SU-DHL-6 (cell line): Measurements from ENCODE around the gene LUC7L2.
A peak's percentile ranks its signal among the peaks of the same experiment; 100 is the strongest.

ENCODE experiments used
- H2AFZ ChIP-seq: fragments of 200-600 bp; sonication (generic); 2 replicates; pipeline ENCODE4 v1.6.1; 2014; ENCODE audit warnings: low read depth, mild to moderate bottlenecking, moderate library complexity, mixed read lengths, antibody characterized with exemption, low read length; ENCODE audit not compliant: severe bottlenecking
- H3F3A ChIP-seq: fragments of 200-600 bp; shearing (Covaris generic); 2 replicates; pipeline ENCODE4 v1.6.0; 2016; ENCODE audit warnings: antibody characterized with exemption, mild to moderate bottlenecking; ENCODE audit not compliant: insufficient read depth
- H3K27ac ChIP-seq: fragments of 200-600 bp; sonication (generic); 2 replicates; pipeline ENCODE4 v1.5.1; 2016; ENCODE audit warnings: low read depth, mild to moderate bottlenecking, low read length, moderate library complexity, mixed read lengths
- H3K27me3 ChIP-seq: fragments of 200-600 bp; sonication (generic), shearing (Covaris generic); 2 replicates; pipeline ENCODE4 v1.6.0; 2014; ENCODE audit warnings: mild to moderate bottlenecking, low read length
- H3K36me3 ChIP-seq: fragments of 200-600 bp; sonication (generic); 2 replicates; pipeline ENCODE4 v1.6.1; 2014; ENCODE audit warnings: mild to moderate bottlenecking, low read length, mixed read lengths
- H3K4me2 ChIP-seq: fragments of 300-600, 200-600 bp; shearing (Covaris generic), sonication (generic); 2 replicates; pipeline ENCODE4 v1.6.0; 2014; ENCODE audit warnings: low read length, low read depth, mild to moderate bottlenecking; ENCODE audit not compliant: poor library complexity, severe bottlenecking
- H3K4me3 ChIP-seq: fragments of 200-600 bp; sonication (generic); 2 replicates; pipeline ENCODE4 v1.5.1; 2014; ENCODE audit warnings: antibody characterized with exemption, low read length, mild to moderate bottlenecking, mixed read lengths; ENCODE audit not compliant: insufficient read depth, poor library complexity, severe bottlenecking
- H3K79me2 ChIP-seq: fragments of 200-600 bp; sonication (generic); 2 replicates; pipeline ENCODE4 v1.6.1; 2014; ENCODE audit warnings: mild to moderate bottlenecking, low read length, moderate library complexity; ENCODE audit not compliant: insufficient read depth
- H3K9ac ChIP-seq: fragments of 200-600 bp; sonication (generic); 2 replicates; pipeline ENCODE4 v1.7.0; 2014; ENCODE audit warnings: mild to moderate bottlenecking, low read length
- H3K9me2 ChIP-seq: fragments of 200-600 bp; sonication (generic); replicated peaks from 2 replicates; pipeline ENCODE4 v1.6.1; 2014; ENCODE audit warnings: low read length; ENCODE audit not compliant: insufficient read depth
- H3K9me3 ChIP-seq: fragments of 200-600 bp; sonication (generic); 2 replicates; pipeline ENCODE4 v1.6.1; 2014; ENCODE audit warnings: low read length, mixed read lengths; ENCODE audit not compliant: insufficient read depth
- H4K20me1 ChIP-seq: fragments of 200-600 bp; sonication (generic); 2 replicates; pipeline ENCODE4 v1.6.1; 2014; ENCODE audit warnings: low read depth, mild to moderate bottlenecking, antibody characterized with exemption, low read length, moderate library complexity, mixed read lengths
- EZH2phosphoT487 ChIP-seq: fragments of 200-600 bp; sonication (generic), shearing (Covaris generic); conservative IDR thresholded peaks from 2 replicates; pipeline ENCODE4 v1.6.1; 2018; ENCODE audit warnings: mild to moderate bottlenecking, antibody characterized with exemption, low read length, moderate library complexity, mixed read lengths
- TF ChIP-seq, protein P1 (sequence below): fragments of 200-600 bp; sonication (generic); IDR thresholded peaks from one replicate; pipeline ENCODE4 v1.5.1; 2017; ENCODE audit warnings: antibody characterized with exemption, mild to moderate bottlenecking, low read length, moderate library complexity; ENCODE audit not compliant: insufficient read depth, poor library complexity, severe bottlenecking

The LUC7L2 gene

DNA sequence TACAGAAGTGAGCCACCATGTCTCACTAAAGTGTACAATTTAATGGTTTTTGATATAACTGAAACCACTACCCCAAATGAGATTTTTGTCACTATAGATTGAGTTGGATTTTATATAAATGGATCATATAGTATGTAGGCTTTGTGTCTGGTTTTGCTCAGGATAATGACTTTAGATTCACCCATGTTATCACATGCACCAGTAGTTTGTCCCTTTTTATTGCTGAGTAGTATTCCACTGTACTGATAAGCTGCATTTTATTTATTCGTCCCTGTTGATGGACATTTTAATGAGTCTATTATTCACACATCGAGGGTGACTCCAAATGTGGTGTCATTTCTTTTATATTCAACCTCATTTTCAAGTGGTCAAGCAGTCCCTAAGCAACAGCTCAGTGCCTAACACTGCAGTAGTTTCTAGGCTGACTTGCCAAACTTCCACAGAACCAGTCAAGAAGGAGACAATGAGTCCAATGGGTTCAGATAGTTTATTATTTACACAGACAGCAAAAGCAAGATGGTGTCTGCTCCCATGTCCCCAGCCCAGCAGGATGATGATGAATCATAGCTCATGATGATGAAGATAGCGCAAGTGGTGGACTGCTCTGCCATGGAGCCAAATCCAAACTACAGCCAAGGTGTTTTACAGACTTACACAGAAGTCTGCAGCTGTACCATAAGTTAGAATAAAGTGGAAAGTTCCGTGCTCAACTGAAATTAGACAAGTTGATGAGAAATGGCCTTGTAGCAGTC, 25.1 kb upstream of the LUC7L2 start:
- no peak overlapping the region for H3K4me2 ChIP-seq
- no peaks in the 10 kb centered on the region for H4K20me1 ChIP-seq
- TF ChIP-seq, protein P1, sequence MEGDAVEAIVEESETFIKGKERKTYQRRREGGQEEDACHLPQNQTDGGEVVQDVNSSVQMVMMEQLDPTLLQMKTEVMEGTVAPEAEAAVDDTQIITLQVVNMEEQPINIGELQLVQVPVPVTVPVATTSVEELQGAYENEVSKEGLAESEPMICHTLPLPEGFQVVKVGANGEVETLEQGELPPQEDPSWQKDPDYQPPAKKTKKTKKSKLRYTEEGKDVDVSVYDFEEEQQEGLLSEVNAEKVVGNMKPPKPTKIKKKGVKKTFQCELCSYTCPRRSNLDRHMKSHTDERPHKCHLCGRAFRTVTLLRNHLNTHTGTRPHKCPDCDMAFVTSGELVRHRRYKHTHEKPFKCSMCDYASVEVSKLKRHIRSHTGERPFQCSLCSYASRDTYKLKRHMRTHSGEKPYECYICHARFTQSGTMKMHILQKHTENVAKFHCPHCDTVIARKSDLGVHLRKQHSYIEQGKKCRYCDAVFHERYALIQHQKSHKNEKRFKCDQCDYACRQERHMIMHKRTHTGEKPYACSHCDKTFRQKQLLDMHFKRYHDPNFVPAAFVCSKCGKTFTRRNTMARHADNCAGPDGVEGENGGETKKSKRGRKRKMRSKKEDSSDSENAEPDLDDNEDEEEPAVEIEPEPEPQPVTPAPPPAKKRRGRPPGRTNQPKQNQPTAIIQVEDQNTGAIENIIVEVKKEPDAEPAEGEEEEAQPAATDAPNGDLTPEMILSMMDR = no peak
- no peak for TF ChIP-seq EZH2phosphoT487
- no peaks in the 10 kb centered on the region for H3K79me2 ChIP-seq
- no peak overlapping the region for H3K9ac ChIP-seq
- H2AFZ ChIP-seq = no peak overlapping the region
- no peak overlapping the region for H3K27ac ChIP-seq
- no peaks in the 10 kb centered on the region for H3K27me3 ChIP-seq
- H3F3A ChIP-seq = peaks cover 13% of the 10 kb centered on the region
- no peaks in the 10 kb centered on the region for H3K9me2 ChIP-seq
- H3K4me3 ChIP-seq = no peak overlapping the region
- H3K9me3 ChIP-seq = no peaks in the 10 kb centered on the region
- H3K36me3 ChIP-seq = no peaks in the 10 kb centered on the region

DNA sequence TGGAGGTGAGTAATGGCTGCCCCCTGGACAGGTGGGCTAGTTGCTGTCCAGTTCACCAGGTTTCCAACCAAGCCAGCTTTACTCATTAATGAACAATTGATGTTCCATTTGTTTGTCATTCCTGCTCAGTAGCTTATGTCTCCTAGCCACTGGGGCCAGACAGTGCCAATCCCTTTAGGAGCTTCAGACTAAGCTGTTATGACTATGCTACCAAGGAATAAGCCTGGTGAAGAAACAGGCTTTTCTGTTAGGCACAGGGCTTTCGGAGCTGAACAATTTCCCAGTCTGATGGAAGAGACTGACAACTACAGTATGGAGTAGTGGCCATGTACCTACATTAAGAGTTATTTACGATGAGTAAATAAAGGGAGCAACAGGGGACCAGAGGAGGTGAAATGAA, 20.7 kb upstream of the LUC7L2 start:
- no peak overlapping the region for H2AFZ ChIP-seq
- no peaks in the 10 kb centered on the region for H3K9me2 ChIP-seq
- no peaks in the 10 kb centered on the region for H3K9me3 ChIP-seq
- peaks cover 33% of the 10 kb centered on the region for H3F3A ChIP-seq
- no peak overlapping the region for H3K27ac ChIP-seq
- H3K4me2 ChIP-seq = no peak overlapping the region
- TF ChIP-seq EZH2phosphoT487 = no peak
- TF ChIP-seq, protein P1 = no peak
- H3K27me3 ChIP-seq = no peaks in the 10 kb centered on the region
- H4K20me1 ChIP-seq = no peaks in the 10 kb centered on the region
- no peak overlapping the region for H3K4me3 ChIP-seq
- no peak overlapping the region for H3K9ac ChIP-seq
- H3K79me2 ChIP-seq = peaks cover 17% of the 10 kb centered on the region
- no peaks in the 10 kb centered on the region for H3K36me3 ChIP-seq

DNA sequence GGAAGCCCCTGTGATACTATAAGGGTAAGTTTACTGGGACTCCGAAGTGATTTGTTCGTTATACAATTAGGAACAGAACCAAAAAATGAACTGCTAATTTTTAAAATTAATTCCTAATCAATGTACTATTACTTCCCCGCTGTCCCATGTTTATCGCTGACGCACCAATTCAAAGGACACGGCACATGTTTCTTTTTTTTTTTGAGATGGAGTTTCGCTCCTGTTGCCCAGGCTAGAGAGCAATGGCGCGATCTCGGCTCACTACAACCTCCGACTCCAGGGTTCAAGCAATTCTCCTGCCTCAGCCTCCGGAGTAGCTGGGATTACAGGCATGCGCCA, 20.0 kb upstream of the LUC7L2 start:
- H3K27ac ChIP-seq = peak overlapping the region; percentile 95
- no peaks in the 10 kb centered on the region for H3K9me2 ChIP-seq
- H3K79me2 ChIP-seq = peaks cover 17% of the 10 kb centered on the region
- H3K9me3 ChIP-seq = no peaks in the 10 kb centered on the region
- no peaks in the 10 kb centered on the region for H3K27me3 ChIP-seq
- peak overlapping the region; percentile 47 for H3K4me2 ChIP-seq
- peaks cover 33% of the 10 kb centered on the region for H3F3A ChIP-seq
- TF ChIP-seq, protein P1 = no peak
- no peak for TF ChIP-seq EZH2phosphoT487
- H3K4me3 ChIP-seq = peak overlapping the region; percentile 52
- no peaks in the 10 kb centered on the region for H4K20me1 ChIP-seq
- H2AFZ ChIP-seq = peak overlapping the region; percentile 74
- no peaks in the 10 kb centered on the region for H3K36me3 ChIP-seq
- H3K9ac ChIP-seq = no peak overlapping the region
